Neural progenitor cell (in vitro differentiated cells): ENCODE data around the gene GNA15. TPM values are rescaled to one million over a fixed set of nuclear protein-coding genes. Genes with fewer than 3 reads are reported as not detected.
A peak's percentile ranks its signal among the peaks of the same experiment; 100 is the strongest.

Experiments
- DNase-seq: peaks from one replicate; pipeline ENCODE4 v3.0.0-alpha.2; 2016; ENCODE audit warnings: low spot score
- H2AFZ ChIP-seq: fragments of 200-600 bp; sonication (generic); replicated peaks from 2 replicates; pipeline ENCODE4 v1.6.1; 2016; ENCODE audit warnings: antibody characterized with exemption
- H3F3A ChIP-seq: fragments of 200-600 bp; sonication (generic); 2 replicates; pipeline ENCODE4 v1.6.1; 2016; ENCODE audit warnings: antibody characterized with exemption, low read depth
- H3K27ac ChIP-seq: fragments of 200-600 bp; sonication (generic); 2 replicates; pipeline ENCODE4 v1.5.1; 2016; ENCODE audit warnings: mild to moderate bottlenecking
- H3K27me3 ChIP-seq: fragments of 200-600 bp; sonication (generic); 2 replicates; pipeline ENCODE4 v1.6.1; 2016; ENCODE audit warnings: mild to moderate bottlenecking, moderate library complexity
- H3K36me3 ChIP-seq: fragments of 200-600 bp; sonication (generic); 2 replicates; pipeline ENCODE4 v1.5.1; 2016
- H3K4me1 ChIP-seq: fragments of 200-600 bp; sonication (generic); 2 replicates; pipeline ENCODE4 v1.6.1; 2016; ENCODE audit warnings: mixed run types
- H3K4me2 ChIP-seq: fragments of 200-600 bp; sonication (generic); 2 replicates; pipeline ENCODE4 v1.6.1; 2016
- H3K4me3 ChIP-seq: fragments of 200-600 bp; sonication (generic); 2 replicates; pipeline ENCODE4 v1.5.1; 2016
- H3K79me2 ChIP-seq: fragments of 200-600 bp; sonication (generic); 2 replicates; pipeline ENCODE4 v1.6.1; 2016; ENCODE audit warnings: low read depth
- H3K9ac ChIP-seq: fragments of 200-600 bp; sonication (generic); 2 replicates; pipeline ENCODE4 v1.6.1; 2016
- H3K9me3 ChIP-seq: fragments of 200-600 bp; sonication (generic); 2 replicates; pipeline ENCODE4 v1.5.1; 2016; ENCODE audit warnings: low read depth
- H4K20me1 ChIP-seq: fragments of 200-600 bp; sonication (generic); 2 replicates; pipeline ENCODE4 v1.6.1; 2016; ENCODE audit warnings: low read depth
- H3K27ac Mint-ChIP-seq: 3 replicates; pipeline ENCODE4 v1.8.0; 2021; ENCODE audit warnings: mixed read lengths
- H3K27me3 Mint-ChIP-seq: 2 replicates; pipeline ENCODE4 v1.8.0; 2022; ENCODE audit warnings: low read depth, mild to moderate bottlenecking, inconsistent platforms, moderate library complexity, mixed read lengths; ENCODE audit not compliant: insufficient read depth
- H3K36me3 Mint-ChIP-seq: 3 replicates; pipeline ENCODE4 v1.8.0; 2021; ENCODE audit warnings: mixed read lengths
- H3K4me1 Mint-ChIP-seq: 3 replicates; pipeline ENCODE4 v1.8.0; 2021; ENCODE audit warnings: mixed read lengths
- H3K4me3 Mint-ChIP-seq: 3 replicates; pipeline ENCODE4 v1.8.0; 2021; ENCODE audit warnings: mild to moderate bottlenecking, moderate library complexity, mixed read lengths
- H3K9me3 Mint-ChIP-seq: 3 replicates; pipeline ENCODE4 v1.8.0; 2020; ENCODE audit warnings: mixed read lengths
- CTCF ChIP-seq: fragments of 200-600 bp; sonication (generic); IDR thresholded peaks from 2 replicates; pipeline ENCODE4 v1.5.1; 2017; ENCODE audit warnings: antibody characterized with exemption, mild to moderate bottlenecking
- EZH2 ChIP-seq: fragments of 200-600 bp; sonication (generic); IDR thresholded peaks from 2 replicates; pipeline ENCODE4 v1.6.1; 2017; ENCODE audit warnings: antibody characterized with exemption, mild to moderate bottlenecking, moderate library complexity
- EZH2phosphoT487 ChIP-seq: fragments of 200-600 bp; sonication (generic); IDR thresholded peaks from 2 replicates; pipeline ENCODE4 v1.6.1; 2017; ENCODE audit warnings: antibody characterized with exemption
- total RNA-seq: library from RNA; depleted of rRNA; stranded (reverse); fragments of >200 nt; gene quantifications from 2 replicates; pipeline ENCODE4 v1.2.3, GENCODE V29; 2015; ENCODE audit warnings: low replicate concordance

The GNA15 gene
- total RNA-seq, 1 donor from 2014 or later = not detected

- no peaks in the 10 kb centered on the region for H3K4me1 ChIP-seq
- Mint-ChIP-seq H3K27ac (no peak overlapping the region), H3K27me3 (peaks cover 5% of the 10 kb centered on the region), H3K36me3 (no peaks in the 10 kb centered on the region), H3K9me3 (no peaks in the 10 kb centered on the region), H3K4me1 (no peaks in the 10 kb centered on the region), H3K4me3 (no peak overlapping the region)
- H4K20me1 ChIP-seq = no peaks in the 10 kb centered on the region
- no peaks in the 10 kb centered on the region for H3F3A ChIP-seq
- H3K9ac ChIP-seq = no peak overlapping the region
- DNase-seq = no peak
- H3K27me3 ChIP-seq = no peaks in the 10 kb centered on the region
- TF ChIP-seq EZH2phosphoT487 (no peak), EZH2 (no peak), CTCF (no peak)
- H3K27ac ChIP-seq = no peak overlapping the region
- H3K4me2 ChIP-seq = no peak overlapping the region
- no peak overlapping the region for H2AFZ ChIP-seq
- H3K9me3 ChIP-seq = no peaks in the 10 kb centered on the region
- no peak overlapping the region for H3K4me3 ChIP-seq
- H3K36me3 ChIP-seq = no peaks in the 10 kb centered on the region
- no peaks in the 10 kb centered on the region for H3K79me2 ChIP-seq
Observed at GRCh38 chr19:3179739-3180293, 44.0 kb downstream of the GNA15 start.

- no peak overlapping the region for H3K27ac ChIP-seq
- H2AFZ ChIP-seq = peak overlapping the region; percentile 99
- H3K4me3 ChIP-seq = no peak overlapping the region
- H3K4me3 Mint-ChIP-seq = peak overlapping the region; percentile 99
- H3K36me3 ChIP-seq = no peaks in the 10 kb centered on the region
- no peaks in the 10 kb centered on the region for H3K9me3 Mint-ChIP-seq
- H4K20me1 ChIP-seq = peaks cover 29% of the 10 kb centered on the region
- H3K27me3 ChIP-seq = no peaks in the 10 kb centered on the region
- no peak overlapping the region for H3K4me2 ChIP-seq
- peaks cover 32% of the 10 kb centered on the region for H3K79me2 ChIP-seq
- no peak for DNase-seq
- H3K27ac Mint-ChIP-seq = peak overlapping the region; percentile 29
- TF ChIP-seq EZH2 (no peak), CTCF (no peak), EZH2phosphoT487 (no peak)
- no peak overlapping the region for H3K9ac ChIP-seq
- H3K36me3 Mint-ChIP-seq = no peaks in the 10 kb centered on the region
- H3K27me3 Mint-ChIP-seq = peaks cover 5% of the 10 kb centered on the region
- H3K9me3 ChIP-seq = no peaks in the 10 kb centered on the region
- no peaks in the 10 kb centered on the region for H3F3A ChIP-seq
- peaks cover 10% of the 10 kb centered on the region for H3K4me1 ChIP-seq
- peaks cover 14% of the 10 kb centered on the region for H3K4me1 Mint-ChIP-seq
Observed at GRCh38 chr19:3183721-3184641, 48.1 kb downstream of the GNA15 start.

- H3K79me2 ChIP-seq = peaks cover 41% of the 10 kb centered on the region
- H3K4me2 ChIP-seq = peak overlapping the region; percentile 91
- H3K9ac ChIP-seq = no peak overlapping the region
- H3K9me3 ChIP-seq = no peaks in the 10 kb centered on the region
- Mint-ChIP-seq H3K27me3 (peaks cover 5% of the 10 kb centered on the region), H3K9me3 (no peaks in the 10 kb centered on the region), H3K36me3 (no peaks in the 10 kb centered on the region), H3K4me1 (peaks cover 14% of the 10 kb centered on the region), H3K4me3 (peak overlapping the region; percentile 99), H3K27ac (peak overlapping the region; percentile 98)
- H3K27ac ChIP-seq = no peak overlapping the region
- H3K36me3 ChIP-seq = no peaks in the 10 kb centered on the region
- peak; percentile 79 for DNase-seq
- peaks cover 34% of the 10 kb centered on the region for H4K20me1 ChIP-seq
- TF ChIP-seq EZH2phosphoT487 (no peak), EZH2 (no peak), CTCF (no peak)
- peak overlapping the region; percentile 82 for H3K4me3 ChIP-seq
- peak overlapping the region; percentile 99 for H2AFZ ChIP-seq
- H3K4me1 ChIP-seq = peaks cover 10% of the 10 kb centered on the region
- no peaks in the 10 kb centered on the region for H3F3A ChIP-seq
- no peaks in the 10 kb centered on the region for H3K27me3 ChIP-seq
Observed at GRCh38 chr19:3184847-3185460, 49.1 kb downstream of the GNA15 start.
